ENCODE data around the gene NKAIN4. TPM values are rescaled to one million over a fixed set of nuclear protein-coding genes. Genes with fewer than 3 reads are reported as not detected.
A peak's percentile ranks its signal among the peaks of the same experiment; 100 is the strongest.
"Not testable (repeated sequence)": the region's sequence is repeated elsewhere in the genome, so short reads cannot be mapped to it uniquely, and the experiment has no call there.

NKAIN4 gene
- total RNA-seq, 3 donors from 2014 or later = not detected

DNA sequence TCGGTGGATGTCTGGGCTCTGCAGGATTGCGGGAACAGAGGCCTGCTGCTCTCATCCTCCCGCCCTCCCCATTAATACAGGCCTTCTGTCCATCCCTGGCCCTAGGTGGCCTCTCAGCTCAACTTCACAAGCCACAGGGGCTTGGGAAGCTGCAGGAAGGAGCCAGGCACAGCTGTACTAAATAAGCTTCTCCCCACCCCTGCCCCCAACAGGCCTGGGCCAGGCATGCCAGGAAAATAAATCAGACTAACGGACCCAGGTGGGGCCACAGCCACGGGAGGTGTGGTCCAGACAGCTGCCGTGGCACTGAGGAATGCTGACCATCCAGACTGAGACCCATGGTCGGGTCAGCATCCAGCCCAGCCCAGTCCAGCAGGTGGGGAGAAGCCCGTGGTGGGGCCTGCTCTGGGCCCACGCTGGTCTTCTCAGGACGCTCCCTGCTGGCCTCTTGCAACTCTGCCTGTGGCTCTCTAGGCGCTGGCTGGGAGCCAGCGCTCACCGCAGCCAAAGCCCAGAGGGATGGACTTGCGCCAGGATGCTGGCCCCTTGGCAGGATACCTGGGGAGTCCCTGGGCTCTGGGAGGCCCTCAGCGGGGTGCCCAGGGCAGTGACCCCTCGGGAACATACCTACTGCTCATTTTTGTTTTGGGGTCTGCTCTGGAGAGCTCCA, 29.7 kb downstream of the NKAIN4 start:
- intact Hi-C loops (cut with DNase I; ENCODE audit: low total_unique reads) = no loop called here
- no peak overlapping the region for H3K27ac ChIP-seq
- no peak for DNase-seq (ENCODE audit: low spot score in 2 of 2)
- H3K36me3 ChIP-seq = no peaks in the 10 kb centered on the region
- H3K9me3 ChIP-seq = no peaks in the 10 kb centered on the region
- no peak for TF ChIP-seq POLR2A (IDR thresholded peaks at IDR 0.05)
- TF ChIP-seq, protein P1, sequence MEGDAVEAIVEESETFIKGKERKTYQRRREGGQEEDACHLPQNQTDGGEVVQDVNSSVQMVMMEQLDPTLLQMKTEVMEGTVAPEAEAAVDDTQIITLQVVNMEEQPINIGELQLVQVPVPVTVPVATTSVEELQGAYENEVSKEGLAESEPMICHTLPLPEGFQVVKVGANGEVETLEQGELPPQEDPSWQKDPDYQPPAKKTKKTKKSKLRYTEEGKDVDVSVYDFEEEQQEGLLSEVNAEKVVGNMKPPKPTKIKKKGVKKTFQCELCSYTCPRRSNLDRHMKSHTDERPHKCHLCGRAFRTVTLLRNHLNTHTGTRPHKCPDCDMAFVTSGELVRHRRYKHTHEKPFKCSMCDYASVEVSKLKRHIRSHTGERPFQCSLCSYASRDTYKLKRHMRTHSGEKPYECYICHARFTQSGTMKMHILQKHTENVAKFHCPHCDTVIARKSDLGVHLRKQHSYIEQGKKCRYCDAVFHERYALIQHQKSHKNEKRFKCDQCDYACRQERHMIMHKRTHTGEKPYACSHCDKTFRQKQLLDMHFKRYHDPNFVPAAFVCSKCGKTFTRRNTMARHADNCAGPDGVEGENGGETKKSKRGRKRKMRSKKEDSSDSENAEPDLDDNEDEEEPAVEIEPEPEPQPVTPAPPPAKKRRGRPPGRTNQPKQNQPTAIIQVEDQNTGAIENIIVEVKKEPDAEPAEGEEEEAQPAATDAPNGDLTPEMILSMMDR (IDR thresholded peaks at IDR 0.05) = no peak
- H3K4me1 ChIP-seq = no peaks in the 10 kb centered on the region
- H3K27me3 ChIP-seq = peaks cover 0 to 8% of the 10 kb centered on the region in 2 donors
- no peak overlapping the region for H3K4me3 ChIP-seq

DNA sequence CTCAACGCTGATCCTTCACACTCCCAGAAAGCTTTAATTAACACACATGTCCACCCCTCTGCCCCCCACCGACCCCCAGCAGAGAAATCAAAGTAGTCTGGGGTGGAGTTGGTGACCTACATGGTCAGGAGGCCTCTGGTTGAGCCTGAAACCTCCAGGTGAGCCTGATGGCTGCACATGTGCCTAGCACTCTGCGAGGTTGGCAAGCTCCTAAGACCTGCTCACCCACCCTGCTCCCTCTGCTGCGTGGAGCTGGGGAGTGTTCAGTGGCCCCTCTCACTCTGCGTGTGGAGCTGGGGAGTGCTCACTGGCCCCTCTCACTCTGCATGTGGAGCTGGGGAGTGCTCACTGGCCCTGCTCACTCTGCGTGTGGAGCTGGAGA, 30.4 kb downstream of the NKAIN4 start:
- H3K27ac ChIP-seq = no peak overlapping the region
- no peak for TF ChIP-seq POLR2A (IDR thresholded peaks at IDR 0.05)
- no peaks in the 10 kb centered on the region for H3K4me1 ChIP-seq
- H3K4me3 ChIP-seq = no peak overlapping the region
- intact Hi-C loops (cut with DNase I; ENCODE audit: low total_unique reads) = no loop called here
- no peaks in the 10 kb centered on the region for H3K36me3 ChIP-seq
- H3K9me3 ChIP-seq = no peaks in the 10 kb centered on the region
- H3K27me3 ChIP-seq = peaks cover 0 to 1% of the 10 kb centered on the region in 2 donors
- DNase-seq (ENCODE audit: low spot score in 2 of 2) = no peak

- DNase-seq (ENCODE audit: low spot score in 2 of 2) = no peak
Measured at GRCh38 chr20:63223121-63223825, 31.0 kb downstream of the NKAIN4 start.

GRCh38 chr20:63222541-63222940, 31.7 kb downstream of the NKAIN4 start:
- intact Hi-C loops (cut with DNase I; ENCODE audit: low total_unique reads) = no loop called here
- H3K36me3 ChIP-seq = no peaks in the 10 kb centered on the region

More at GRCh38 chr20:63223121-63223825, 31.0 kb downstream of the NKAIN4 start:
- Histone ChIP-seq H3K9me3 (no peaks in the 10 kb centered on the region), H3K4me1 (no peaks in the 10 kb centered on the region), H3K36me3 (no peaks in the 10 kb centered on the region), H3K27ac (no peak overlapping the region), H3K4me3 (no peak overlapping the region), H3K27me3 (no peaks in the 10 kb centered on the region)
- intact Hi-C loops (cut with DNase I; ENCODE audit: low total_unique reads) = no loop called here
- TF ChIP-seq, protein P1 (IDR thresholded peaks at IDR 0.05) = peak in 2 of 3 donors; percentile 35 to 45
- no peak for TF ChIP-seq POLR2AphosphoS5 (IDR thresholded peaks at IDR 0.05)

DNA sequence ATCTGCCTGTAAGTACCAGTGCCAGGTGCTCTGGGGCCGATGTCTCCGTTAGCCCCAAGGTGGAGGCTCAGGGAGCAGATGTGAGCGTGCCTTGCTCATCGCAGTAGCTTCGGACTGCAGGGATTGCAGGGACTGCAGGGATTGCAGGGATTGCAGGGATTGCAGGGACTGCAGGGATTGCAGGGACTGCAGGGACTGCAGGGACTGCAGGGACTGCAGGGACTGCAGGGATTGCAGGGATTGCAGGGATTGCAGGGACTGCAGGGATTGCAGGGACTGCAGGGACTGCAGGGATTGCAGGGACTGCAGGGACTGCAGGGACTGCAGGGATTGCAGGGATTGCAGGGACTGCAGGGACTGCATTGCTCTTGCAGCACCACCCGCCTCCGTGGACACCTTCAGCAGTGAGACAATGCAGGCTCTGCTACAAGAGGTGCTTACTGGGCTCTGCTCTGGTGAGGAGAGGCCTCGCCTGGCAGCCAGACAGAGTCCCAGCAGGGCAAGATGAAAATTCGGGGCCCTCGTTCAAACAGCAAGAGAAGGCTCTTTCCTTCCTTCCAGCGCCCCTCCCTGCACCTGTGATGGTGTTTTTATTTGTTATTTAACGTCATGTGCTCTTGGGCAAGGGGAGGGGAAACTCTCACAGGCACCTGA, 32.7 kb downstream of the NKAIN4 start:
- H3K27me3 ChIP-seq; H3K4me3 ChIP-seq; H3K4me1 ChIP-seq; DNase-seq (ENCODE audit: low spot score in 2 of 2); H3K27ac ChIP-seq; H3K36me3 ChIP-seq; intact Hi-C loops (cut with DNase I; ENCODE audit: low total_unique reads); H3K9me3 ChIP-seq: not testable (repeated sequence)

More at GRCh38 chr20:63222541-63222940, 31.7 kb downstream of the NKAIN4 start:
- Histone ChIP-seq H3K27ac (no peak overlapping the region), H3K4me1 (no peaks in the 10 kb centered on the region), H3K9me3 (no peaks in the 10 kb centered on the region), H3K27me3 (no peaks in the 10 kb centered on the region), H3K4me3 (no peak overlapping the region)
- no peak for TF ChIP-seq POLR2A (IDR thresholded peaks at IDR 0.05)
- TF ChIP-seq, protein P1 (IDR thresholded peaks at IDR 0.05) = no peak
- no peak for TF ChIP-seq POLR2AphosphoS5 (IDR thresholded peaks at IDR 0.05)
- DNase-seq (ENCODE audit: low spot score in 2 of 2) = no peak

Measured in breast epithelium (tissue), 4 donors.